ENCODE results near the gene SNX13. TPM values are rescaled to one million over a fixed set of nuclear protein-coding genes. Genes with fewer than 3 reads are reported as not detected.

The SNX13 gene
- total RNA-seq, 4 donors from 2014 or later = 71.1 to 94.9 (median 80.9) TPM

- no peak for TF ChIP-seq CTCF (IDR thresholded peaks at IDR 0.05; ENCODE audit: low read depth)
Measured at GRCh38 chr7:17929647-17930395, 10.5 kb downstream of the SNX13 start.

GRCh38 chr7:17928055-17928454 lies 12.2 kb downstream of the SNX13 start:
- no peak for TF ChIP-seq CTCF (IDR thresholded peaks at IDR 0.05; ENCODE audit: low read depth)

GRCh38 chr7:17921857-17922416 lies 18.4 kb downstream of the SNX13 start:
- TF ChIP-seq CTCF (IDR thresholded peaks at IDR 0.05; ENCODE audit: low read depth) = no peak

GRCh38 chr7:17917842-17918241 lies 22.5 kb downstream of the SNX13 start:
- TF ChIP-seq CTCF (IDR thresholded peaks at IDR 0.05; ENCODE audit: low read depth) = no peak

- TF ChIP-seq CTCF (IDR thresholded peaks at IDR 0.05; ENCODE audit: low read depth) = no peak
Measured at GRCh38 chr7:17916786-17917185, 23.5 kb downstream of the SNX13 start.

- no peak for TF ChIP-seq CTCF (IDR thresholded peaks at IDR 0.05; ENCODE audit: low read depth)
Measured at GRCh38 chr7:17915796-17916195, 24.5 kb downstream of the SNX13 start.

GRCh38 chr7:17915168-17915567 lies 25.1 kb downstream of the SNX13 start:
- no peak for TF ChIP-seq CTCF (IDR thresholded peaks at IDR 0.05; ENCODE audit: low read depth)
